GM19468 (cell line): ENCODE data around the gene TRIM42.

Experiments
- ATAC-seq: cut with Tn5 transposase; IDR thresholded peaks from one replicate; pipeline ENCODE4 v1.9.1; 2021; ENCODE audit warnings: mild to moderate bottlenecking, moderate library complexity, moderate number of reproducible peaks; ENCODE audit not compliant: unreplicated experiment; ENCODE audit errors: extremely low read depth

Gene TRIM42

GRCh38 chr3:140677764-140678163 is at the start of gene TRIM42:
Gene TRIM42 (plus strand): TSS chr3:140678064. CDS start chr3:140678230, 166 bp downstream.
- ATAC-seq = no peak

DNA sequence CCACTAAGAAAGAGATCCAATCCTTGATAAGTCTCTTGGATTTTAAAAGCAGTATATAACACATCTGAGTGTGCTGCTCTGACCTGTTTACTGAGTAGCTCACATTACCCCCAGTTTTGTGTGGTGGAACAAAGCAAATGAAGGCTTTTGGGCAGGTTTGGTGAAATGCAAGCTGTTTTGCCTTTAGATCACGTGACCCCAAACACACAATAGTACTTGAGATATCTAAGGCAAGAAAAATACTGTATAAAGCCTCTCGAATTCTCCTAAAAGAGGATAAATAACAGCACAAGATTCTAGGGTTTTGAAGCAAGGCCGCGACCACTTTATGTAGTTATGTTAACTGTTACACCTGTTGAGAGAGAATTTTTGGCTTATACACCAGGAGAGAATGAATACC is 49.3 kb upstream of the TRIM42 start:
- ATAC-seq = no peak

- ATAC-seq = no peak
Measured at GRCh38 chr3:140629357-140630137, 48.3 kb upstream of the TRIM42 start.

- no peak for ATAC-seq
Measured at GRCh38 chr3:140630366-140630765, 47.5 kb upstream of the TRIM42 start.

DNA sequence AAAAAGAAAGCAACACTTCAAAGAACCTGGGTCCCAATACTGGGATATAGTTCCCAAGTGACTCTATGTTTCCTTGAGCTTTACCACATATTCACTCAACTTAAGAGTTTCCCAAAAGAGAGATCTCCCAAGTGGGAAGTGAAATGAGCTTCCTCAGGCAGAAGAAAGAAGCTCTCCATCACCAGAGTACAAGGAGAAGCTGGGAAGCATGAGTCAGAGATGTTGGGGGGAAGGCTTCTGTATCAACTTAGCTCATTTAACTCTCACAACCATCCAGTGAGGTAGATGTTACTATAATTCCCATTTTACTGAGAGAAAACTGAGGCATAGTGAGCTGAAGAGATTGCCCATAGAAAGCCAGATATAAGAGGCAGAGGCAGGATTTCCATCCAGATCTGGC is 47.0 kb upstream of the TRIM42 start:
- ATAC-seq = no peak

- ATAC-seq = no peak
Measured at GRCh38 chr3:140635276-140635675, 42.6 kb upstream of the TRIM42 start.

GRCh38 chr3:140636406-140637138 is 41.3 kb upstream of the TRIM42 start:
- no peak for ATAC-seq

GRCh38 chr3:140651287-140651686 is 26.6 kb upstream of the TRIM42 start:
- ATAC-seq = no peak

- no peak for ATAC-seq
Measured at GRCh38 chr3:140655678-140656077, 22.2 kb upstream of the TRIM42 start.

DNA sequence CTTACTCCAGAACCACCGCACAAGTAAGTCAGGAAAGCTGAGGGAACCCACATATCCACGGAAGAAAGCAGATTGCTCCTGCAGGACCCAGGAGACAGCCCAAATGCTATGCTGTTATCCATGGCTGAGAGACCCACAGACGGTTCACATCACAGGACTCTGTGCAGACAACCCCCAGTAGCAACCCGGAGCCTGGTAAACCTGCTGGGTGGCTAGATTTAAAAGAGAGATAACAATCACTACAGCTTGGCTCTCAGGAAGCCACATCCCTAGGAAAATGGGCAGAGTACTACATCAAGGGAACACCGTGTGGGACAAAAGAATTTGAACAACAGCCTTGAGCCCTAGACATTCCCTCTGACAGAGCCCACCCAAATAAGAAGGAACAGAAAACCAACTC is 13.8 kb upstream of the TRIM42 start:
- ATAC-seq = no peak

DNA sequence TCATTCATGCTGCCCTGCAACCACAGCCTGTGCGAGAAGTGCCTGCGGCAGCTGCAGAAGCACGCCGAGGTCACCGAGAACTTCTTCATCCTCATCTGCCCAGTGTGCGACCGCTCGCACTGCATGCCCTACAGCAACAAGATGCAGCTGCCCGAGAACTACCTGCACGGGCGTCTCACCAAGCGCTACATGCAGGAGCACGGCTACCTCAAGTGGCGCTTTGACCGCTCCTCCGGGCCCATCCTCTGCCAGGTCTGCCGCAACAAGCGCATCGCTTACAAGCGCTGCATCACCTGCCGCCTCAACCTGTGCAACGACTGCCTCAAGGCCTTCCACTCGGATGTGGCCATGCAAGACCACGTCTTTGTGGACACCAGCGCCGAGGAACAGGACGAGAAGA is 4.7 kb downstream of the TRIM42 start:
- no peak for ATAC-seq

GRCh38 chr3:140686128-140686527 is 8.3 kb downstream of the TRIM42 start:
- ATAC-seq = no peak

GRCh38 chr3:140686948-140687347 is 9.1 kb downstream of the TRIM42 start:
- no peak for ATAC-seq

DNA sequence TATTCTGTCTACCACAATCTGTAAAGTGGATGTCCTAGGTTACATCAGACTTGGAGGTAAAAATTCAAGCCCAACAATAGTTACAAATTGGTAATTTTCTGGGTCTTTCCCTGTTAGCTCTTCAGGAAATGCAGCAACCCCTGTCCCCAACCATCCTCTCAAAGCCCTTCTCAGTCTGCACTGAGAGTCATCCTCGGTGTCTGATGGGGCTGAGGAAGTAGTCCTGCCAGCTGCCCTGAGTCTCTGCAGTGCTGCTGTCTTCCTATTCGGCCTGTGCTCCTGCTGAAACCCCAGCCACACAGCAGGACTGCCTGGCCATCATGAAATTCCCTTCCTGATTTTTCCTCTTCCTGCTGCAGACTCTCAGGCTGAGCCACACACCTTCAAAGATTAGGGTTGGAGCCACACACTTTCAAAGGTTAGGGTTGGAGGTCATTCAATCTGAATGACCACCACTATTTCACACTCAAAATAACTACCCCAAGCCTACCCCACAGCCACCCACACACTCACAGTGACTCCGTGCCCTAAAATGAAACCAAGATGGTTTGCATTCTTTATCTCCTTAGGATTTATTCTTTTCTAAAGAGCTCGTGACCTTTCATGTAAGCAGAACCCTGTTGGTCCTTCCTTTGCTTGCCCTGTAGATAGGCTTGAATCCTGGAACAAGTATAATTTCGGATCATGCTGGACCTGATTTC is 17.6 kb downstream of the TRIM42 start:
- ATAC-seq = no peak

DNA sequence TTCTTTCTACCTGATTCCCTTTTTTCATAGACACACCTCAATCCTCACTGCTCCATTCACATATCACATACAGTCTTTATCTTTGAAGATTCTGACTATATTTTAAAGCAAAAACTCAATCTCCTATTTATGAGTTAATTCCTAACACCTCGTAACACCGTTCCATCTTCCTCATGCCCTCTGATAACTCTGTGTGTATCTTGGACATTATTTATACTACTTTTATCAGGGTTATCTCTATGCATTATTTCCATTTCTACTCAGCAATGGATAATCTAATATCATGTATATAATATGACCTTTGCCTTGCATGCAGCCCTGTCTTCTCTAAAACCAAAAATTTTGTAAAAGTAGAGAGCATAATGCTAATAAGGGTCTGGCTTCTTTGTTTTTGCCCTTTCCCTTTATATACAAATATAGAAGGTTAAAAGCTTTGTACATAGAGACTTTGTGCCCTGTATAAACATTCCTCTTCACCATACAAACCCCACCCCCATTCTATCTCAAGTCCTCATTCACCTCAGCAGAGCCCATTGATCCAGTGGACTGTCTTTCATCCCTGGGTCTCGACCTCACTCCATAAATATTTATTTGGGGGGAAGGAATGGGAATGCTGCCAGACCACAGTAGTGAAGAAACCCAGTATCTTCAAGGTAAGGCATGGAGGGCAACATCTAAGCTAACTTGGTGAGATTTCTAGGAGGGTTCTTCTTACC is 21.8 kb downstream of the TRIM42 start:
- ATAC-seq = no peak

- no peak for ATAC-seq
Measured at GRCh38 chr3:140702281-140702680, 24.4 kb downstream of the TRIM42 start.

GRCh38 chr3:140703496-140703895 is 25.6 kb downstream of the TRIM42 start:
- no peak for ATAC-seq

- ATAC-seq = no peak
Measured at GRCh38 chr3:140704733-140705132, 26.9 kb downstream of the TRIM42 start.

DNA sequence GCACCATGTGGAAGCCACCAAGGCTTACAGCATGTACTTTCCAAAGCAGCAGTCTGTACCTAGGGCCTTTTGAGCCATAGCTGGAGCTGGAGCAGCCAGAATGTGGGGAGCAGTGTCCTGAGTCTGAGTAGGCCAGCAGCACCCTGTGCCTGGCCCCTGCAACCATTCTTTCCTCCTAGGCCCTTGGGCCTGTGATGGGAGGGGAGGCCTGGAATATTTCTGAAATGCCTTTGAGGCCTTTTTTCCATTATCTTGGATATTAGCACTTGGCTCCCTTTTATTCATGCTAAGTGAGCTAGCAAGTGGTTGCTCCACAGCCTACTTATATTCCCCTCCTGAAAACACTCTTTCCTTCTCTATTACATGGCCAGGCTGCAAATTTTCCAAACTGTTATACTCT is 28.1 kb downstream of the TRIM42 start:
- no peak for ATAC-seq

DNA sequence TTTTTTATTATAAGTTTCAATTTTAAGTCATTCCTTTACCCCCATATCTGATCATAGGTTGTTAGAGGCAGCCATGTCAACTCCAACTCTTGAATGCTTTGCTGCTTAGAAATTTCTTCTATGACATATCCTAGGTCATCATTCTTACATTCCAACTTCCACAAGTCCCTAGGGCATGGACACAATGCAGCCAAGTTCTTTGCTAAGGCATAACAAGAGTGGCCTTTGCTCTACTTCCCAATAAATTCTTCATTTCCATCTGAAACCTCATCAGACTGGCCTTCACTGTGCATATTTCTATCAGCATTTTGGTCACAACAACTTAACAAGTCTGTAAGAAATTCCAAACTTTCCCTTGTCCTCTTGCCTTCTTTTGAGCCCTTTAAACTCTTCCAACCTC is 28.5 kb downstream of the TRIM42 start:
- ATAC-seq = no peak
